SK-MEL-5 (cell line): ENCODE results near the gene PDGFD. TPM values are rescaled to one million over a fixed set of nuclear protein-coding genes. Genes with fewer than 3 reads are reported as not detected.

Experiments
- DNase-seq: peaks from one replicate; pipeline ENCODE4 v3.0.0-alpha.2; 2016; ENCODE audit warnings: low read depth, low spot score
- in situ Hi-C: cut with HindIII; loops from 2 replicates; pipeline ENCODE4 v1.10.0; 2016; ENCODE audit warnings: low sequenced_read_pairs, high pct_unique_total_duplicates, low pct_unique_long_range_greater_than_20kb
- total RNA-seq: library from RNA; depleted of rRNA; stranded (reverse); fragments of >200 nt; shearing (Covaris generic); gene quantifications from 2 replicates; pipeline ENCODE4 v1.2.3, GENCODE V29; 2014

The PDGFD gene
- total RNA-seq, 1 experiment from 2014 or later, result 11.9 TPM

DNA sequence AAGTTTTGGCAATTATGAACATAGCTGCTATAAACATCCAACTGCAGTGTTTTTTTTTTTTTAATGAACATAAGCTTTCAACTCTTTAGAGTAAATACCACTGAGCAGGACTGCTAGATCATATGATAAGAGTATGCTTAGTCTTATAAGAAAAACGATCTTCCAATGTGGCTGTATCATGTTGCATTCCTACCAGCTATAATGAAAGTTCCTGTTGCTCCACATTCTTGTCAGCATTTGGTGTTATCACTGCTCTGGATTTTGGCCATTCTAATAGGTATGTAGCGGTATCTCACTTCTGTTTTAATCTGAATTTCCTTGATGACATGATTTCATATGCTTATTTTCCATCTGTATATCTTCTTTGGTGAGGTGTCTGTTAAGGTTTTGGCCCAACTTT lies 50.4 kb downstream of the PDGFD start:
- in situ Hi-C loops, result no loop called here

DNA sequence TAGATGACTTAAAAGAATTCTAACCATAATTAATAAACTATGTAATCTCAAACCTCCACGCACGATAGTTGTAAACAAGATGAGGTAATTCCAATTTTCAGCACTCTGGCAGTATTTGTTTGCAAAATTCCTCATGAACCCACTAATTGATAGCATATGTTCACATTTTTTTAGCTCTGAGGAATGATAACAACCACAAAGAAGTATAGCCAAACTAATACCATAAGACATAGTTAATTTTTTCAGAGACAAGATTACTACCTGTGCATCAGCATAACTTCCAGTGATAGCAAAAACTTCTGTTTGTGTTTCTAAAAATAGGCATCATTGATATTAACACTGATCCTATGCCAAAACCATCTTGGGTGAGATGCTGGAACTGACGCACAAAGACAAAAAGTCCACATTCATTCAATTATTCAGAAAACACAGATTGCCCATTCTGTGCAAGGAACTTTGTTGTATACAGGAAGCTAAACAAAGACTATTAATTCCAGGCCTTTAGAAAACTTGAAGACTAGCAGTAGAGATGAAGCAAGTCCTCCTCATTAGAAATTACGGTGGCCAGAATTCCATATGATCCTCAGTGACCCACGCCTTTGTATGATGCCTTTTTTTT lies 57.7 kb downstream of the PDGFD start:
- in situ Hi-C loops, result no loop called here
- DNase-seq, result no peak

More for the DNA sequence above, 50.4 kb downstream of the PDGFD start:
- DNase-seq, result no peak

DNA sequence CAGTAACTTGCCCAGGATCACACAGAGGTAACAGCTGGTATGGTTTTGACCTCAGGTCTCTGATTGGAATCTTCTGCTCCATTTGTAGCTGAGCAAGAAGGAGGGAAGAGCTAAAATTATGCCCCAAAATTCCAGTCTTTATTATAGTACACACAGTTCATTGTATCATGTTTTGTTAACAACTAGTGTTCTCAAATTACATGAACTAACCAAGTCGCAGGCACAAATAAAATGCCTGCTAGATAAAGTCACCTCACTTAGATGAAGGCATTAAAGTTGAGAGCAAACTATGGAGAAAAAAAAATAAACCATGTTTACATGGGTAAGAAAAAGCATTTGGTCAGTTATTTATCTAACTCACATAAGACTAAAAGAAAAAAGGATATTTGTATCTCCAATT lies 58.8 kb downstream of the PDGFD start:
- no peak for DNase-seq
- in situ Hi-C loops, result no loop called here

DNA sequence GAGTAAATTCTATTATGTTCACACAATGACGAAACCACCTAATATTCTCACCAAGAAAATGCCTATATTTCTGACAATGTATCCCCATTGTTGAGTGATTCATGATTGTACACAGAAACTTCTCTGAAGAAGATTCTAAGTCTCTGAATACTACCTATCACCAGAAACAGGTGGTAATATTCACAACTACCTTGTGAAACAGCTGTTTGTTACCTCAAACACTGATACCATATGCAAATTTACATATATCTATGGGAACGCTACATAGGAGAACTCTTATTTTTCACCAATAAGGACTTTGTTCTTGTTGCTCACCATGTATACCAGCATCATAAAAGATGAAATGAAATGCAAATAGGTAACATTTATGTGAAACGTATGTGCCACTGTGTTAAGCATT lies 59.3 kb downstream of the PDGFD start:
- in situ Hi-C loops, result no loop called here

DNA sequence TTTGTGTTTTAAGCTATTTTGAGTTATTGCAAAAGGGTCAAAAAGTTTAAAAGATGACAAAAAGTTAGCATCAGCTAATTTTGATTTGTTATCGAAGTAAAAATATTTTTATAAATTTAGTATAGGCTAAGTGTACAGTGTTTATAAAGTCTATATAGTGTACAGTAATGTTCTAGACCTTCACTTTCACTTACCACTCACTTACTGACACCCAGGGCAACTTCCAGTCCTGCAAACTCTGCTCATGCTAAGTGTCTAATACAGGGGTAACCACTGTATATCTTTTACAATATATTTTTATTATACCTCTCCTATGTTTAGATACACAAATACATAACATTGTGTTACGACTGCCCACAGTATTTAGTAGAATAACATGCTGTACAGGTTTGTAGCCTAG lies 59.7 kb downstream of the PDGFD start:
- in situ Hi-C loops, result no loop called here

More for the DNA sequence above, 59.3 kb downstream of the PDGFD start:
- no peak for DNase-seq

DNA sequence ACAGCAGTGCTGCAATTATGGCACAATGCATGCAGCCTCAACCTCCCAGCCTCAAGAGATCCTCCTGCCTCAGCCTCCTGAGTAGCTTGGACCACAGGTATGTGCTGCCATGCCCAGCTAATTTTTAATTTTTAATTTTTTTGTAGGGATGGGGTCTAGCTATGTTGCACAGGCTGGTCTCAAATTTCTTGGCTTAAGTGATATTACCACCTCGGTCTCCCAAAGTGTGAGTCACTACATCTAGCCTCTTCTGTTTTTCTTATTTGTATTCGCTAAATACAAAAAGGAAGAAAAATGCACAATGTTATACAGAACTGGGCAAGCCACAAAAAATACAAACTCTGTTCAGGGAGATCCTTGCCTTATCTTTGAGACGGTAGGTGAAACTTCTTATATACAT lies 65.4 kb downstream of the PDGFD start:
- in situ Hi-C loops, result no loop called here
- DNase-seq, result no peak

More for the DNA sequence above, 59.7 kb downstream of the PDGFD start:
- no peak for DNase-seq

DNA sequence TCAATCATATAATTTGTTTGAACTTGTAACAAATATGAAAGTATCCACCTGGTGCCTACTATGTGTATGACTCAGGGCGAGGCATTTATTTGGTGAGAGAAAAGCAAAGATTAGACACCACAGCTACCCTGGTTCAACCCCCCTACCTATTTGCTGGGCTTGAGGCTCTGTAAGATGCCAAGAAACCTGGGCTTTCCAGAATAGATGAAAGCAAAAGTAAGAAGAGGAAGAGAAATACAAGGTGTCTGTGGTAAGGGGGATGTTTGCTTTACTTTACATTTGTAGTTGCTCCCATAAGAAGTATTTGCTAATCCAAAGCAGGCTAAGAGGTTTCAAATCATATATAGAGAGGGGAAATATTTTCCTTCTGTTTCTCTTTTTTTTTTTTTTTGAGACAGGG lies 65.8 kb downstream of the PDGFD start:
- DNase-seq, result no peak
- in situ Hi-C loops, result no loop called here

DNA sequence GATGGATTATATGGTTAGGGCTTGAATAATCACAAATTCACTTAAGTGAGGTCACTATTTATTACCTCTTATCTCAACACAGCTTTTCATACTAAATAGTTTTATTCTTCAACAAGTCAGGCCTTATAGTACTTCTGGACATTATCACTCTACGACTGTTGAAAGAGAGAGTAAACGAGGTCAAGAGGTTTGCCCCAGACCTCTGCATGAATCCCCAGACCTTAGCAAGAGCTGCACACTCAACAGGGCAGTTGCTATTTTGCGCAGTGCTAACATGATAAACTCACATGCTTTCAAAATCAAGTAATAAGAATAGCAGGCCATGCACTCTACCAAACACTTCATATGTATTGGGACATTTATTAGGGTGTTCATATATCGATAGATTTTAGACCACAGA lies 67.0 kb downstream of the PDGFD start:
- in situ Hi-C loops, result no loop called here
- no peak for DNase-seq

DNA sequence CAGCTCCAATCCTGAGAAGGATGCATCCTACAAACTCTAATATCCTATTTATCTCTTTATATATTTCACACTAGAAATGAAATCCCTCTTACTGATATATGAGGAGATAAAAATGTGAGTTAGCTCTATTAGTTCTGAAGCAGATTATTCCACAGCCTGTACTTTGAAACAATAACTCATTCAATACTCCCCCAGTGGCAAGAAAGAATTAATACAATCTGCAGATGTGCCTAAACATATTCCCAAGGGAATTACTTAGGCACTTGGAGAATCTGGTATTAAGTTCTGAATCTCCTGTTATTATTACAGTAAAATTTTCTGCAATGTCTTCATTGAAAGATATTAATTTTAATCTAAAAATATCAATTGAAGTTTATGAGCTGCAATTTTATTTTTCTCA lies 68.2 kb downstream of the PDGFD start:
- DNase-seq, result peak; percentile 24
- in situ Hi-C loops, result no loop called here

DNA sequence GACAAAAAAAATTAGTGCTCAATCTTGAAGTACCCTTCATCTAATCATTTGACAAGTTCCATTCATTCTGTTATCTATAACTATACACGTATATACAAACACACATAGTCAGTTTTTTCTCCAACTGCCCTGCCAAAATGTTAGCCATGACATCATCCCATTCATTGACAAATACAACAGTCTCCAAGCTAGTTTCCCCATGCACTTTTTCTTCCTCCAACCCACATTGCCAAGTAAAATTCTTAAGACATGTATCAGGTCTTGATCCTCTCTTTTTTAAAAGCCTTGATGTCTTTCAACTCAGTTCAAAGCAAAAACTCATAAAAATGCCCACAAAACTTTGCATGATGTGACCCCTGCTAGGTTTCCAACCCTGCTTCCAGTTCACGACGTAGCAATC lies 69.4 kb downstream of the PDGFD start:
- no peak for DNase-seq
- in situ Hi-C loops, result no loop called here

DNA sequence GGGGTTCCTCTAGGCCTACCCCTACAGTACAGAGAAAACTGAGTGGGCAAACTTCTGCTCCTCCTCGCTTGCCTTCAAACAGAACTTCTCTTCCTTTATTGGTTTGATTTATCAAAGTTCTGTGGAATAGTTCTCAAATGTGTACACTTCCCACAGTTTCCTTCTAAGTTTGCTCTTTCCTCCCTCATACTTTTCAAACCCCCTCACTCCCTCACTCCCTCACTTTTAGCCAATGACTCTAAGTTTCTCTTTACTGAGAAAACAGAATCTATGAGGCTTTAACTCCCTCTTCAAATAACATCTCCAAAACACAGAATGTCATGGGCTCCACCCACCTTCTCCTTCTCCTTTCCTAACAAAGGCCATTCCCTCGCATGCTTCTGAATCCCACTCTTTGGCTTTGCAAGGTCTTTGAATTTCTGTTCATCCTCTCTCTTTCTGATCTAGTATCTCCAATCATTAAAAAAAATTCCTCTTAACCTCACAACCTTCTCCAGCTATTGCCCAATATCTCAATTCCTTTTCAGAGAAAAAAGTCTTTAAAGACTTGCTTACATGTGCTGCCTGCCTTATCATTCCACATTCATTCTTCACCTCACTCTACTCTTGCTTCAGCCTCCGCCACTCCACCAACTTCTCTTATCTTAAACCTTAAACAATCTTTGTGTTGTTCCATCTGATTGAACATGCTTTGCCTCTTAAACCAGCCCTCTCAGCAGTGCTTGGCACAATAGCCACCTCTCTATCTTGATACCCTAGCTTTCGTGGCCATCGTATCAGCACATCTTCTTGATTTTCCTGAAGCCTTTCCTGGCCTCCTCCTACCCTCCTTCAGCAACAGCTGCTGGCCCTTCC lies 70.3 kb downstream of the PDGFD start:
- in situ Hi-C loops, result no loop called here
- DNase-seq, result no peak

DNA sequence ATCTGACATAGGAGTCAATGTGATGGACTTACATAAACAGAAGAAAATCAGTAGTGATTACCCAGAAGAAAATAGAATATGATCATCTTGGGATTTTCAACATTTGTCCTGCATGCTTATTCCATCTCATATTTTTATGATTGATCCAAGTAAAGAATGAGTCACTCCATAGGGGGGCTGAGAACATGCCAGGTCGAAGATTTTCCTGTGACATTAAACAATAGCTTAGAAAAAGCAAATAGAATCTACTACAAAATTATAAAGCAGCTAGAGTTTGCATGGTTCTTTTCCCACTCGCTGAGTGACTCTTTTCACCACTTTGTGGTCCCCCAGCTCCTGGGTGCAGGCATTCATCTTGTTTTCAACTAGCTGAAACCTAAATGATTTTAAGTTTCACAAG lies 71.2 kb downstream of the PDGFD start:
- in situ Hi-C loops, result no loop called here
- DNase-seq, result no peak

DNA sequence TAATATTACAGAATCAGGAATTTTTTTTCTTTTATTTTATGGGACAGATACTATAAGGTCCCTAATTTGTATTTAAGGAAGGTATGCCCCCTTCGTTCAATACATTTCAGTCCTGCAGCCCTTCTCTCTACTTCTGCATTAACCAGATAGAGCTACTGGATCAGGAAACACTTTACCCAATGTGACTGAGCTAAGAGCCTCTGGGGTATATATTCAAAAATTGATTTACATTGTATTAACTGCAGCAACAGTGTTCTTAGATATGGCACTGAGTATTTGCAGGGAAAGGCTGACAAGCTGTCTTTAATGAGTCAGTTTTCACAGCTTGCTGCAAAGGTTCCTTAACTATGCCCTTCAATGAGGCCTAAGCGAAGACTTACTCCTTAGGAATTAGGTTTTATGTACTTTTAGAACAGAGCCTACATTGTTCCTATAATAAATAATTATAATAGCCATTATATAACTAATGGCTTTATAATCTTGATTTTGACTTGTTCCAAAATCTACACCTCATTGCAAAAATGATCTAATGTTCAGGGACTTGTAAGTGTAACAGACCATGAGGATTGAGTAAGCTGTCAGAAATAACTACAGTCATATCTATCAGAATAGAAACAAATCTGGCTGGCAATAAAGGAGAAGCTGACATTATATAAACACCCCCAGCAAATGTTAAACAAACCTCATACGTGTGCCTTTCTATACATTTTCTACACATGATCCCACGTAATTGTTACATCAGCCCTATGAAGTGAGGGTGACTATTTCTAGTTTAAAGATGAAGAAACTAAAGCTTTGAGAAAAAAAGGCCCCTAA lies 72.5 kb downstream of the PDGFD start:
- DNase-seq, result no peak
- in situ Hi-C loops, result no loop called here

DNA sequence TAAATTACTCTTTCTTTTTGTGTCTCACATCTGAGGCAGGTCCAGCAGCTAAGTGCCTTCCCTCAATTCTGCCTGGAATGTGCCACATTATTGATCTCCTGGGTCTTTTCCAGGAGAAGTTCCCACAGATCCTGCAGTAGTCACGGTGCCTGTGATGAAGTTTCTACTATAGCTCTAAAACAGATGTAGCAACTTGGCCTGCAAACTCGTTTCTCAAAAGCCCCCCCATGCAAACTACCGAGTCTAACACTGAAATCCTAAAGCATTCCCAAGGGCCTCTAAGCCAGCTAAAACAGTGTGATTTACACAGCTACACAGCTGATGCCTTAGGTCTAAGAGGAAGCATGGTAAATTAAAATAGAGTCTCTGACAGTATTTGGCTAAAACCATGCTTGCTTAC lies 73.2 kb downstream of the PDGFD start:
- DNase-seq, result no peak
- in situ Hi-C loops, result no loop called here

DNA sequence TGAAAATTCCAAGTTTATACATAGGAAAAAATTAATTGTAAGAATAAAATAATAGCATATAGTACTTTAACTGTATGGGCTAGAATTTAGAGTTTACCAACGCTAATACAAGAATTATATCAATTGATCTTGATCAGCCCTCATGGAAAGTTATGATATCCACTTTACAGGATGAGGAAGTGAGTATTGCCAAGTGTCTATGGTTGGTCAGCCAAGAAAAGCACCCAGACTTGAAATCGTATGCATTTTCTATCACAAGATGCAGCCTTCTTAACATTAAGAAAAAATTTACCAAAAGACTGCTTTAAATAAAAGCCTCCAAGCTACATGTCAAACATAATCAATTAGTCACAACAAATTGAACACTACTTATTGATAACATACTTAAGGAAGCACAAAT lies 74.5 kb downstream of the PDGFD start:
- in situ Hi-C loops, result no loop called here
- no peak for DNase-seq

DNA sequence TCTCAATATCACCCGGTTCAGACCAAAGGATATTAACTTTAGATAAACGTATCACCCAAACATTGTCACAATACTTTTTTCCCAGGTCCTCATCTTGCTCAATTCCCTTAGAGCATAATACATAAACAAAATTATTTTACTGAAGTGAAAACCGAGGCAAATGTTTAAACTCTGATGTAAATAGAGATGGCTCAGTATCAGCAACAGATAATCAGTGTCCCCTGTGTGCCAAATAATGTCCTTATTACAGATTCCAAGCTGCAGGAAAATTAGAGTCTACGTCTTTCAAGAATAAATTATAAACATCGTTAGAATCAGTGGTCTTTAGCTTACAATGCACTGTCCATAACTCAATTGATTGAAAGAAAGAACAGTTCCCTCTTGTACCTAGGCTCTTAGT lies 77.3 kb downstream of the PDGFD start:
- no peak for DNase-seq
- in situ Hi-C loops, result no loop called here

DNA sequence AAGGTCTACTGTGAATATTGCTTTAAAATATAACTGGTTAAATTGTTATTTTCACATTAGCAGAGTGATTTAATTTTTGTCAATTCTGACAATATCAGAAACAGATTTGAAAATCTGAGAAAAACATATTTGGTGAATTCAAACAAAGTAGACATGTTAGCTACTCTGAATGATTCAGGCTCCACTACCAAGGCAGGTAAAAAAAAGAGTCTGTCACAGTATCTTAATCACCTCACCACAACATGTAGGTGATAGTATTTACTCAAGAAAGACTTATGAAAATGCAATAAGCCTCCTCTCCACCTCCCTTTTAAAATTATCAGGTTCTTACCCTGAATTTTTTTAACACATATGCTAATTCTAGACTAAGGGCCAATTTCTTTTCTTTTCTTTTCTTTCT lies 85.0 kb downstream of the PDGFD start:
- DNase-seq, result no peak
- in situ Hi-C loops, result no loop called here

DNA sequence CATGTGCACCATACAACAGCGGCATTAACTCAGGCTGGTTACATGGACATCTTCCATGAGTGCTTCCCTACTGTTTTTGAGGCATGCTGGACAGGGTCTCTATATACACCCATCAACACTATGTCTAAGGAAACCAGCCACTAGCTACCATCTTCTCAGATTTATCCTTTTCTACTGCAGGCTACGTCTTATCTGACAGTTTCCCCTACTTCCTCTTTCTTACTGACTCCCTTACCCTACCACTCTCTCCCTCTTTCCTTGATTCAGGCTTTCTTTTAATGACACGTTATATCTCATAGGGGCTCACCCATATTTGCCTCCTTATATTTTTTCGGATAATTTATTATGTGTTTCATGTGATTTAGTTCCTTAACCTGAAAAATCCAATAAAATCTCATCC lies 85.7 kb downstream of the PDGFD start:
- DNase-seq, result no peak
- in situ Hi-C loops, result no loop called here
